ENCODE measurements around the gene VPS25. TPM values are rescaled to one million over a fixed set of nuclear protein-coding genes. Genes with fewer than 3 reads are reported as not detected.

The VPS25 gene
- total RNA-seq, 1 donor from 2014 or later: 90.4 TPM

DNA sequence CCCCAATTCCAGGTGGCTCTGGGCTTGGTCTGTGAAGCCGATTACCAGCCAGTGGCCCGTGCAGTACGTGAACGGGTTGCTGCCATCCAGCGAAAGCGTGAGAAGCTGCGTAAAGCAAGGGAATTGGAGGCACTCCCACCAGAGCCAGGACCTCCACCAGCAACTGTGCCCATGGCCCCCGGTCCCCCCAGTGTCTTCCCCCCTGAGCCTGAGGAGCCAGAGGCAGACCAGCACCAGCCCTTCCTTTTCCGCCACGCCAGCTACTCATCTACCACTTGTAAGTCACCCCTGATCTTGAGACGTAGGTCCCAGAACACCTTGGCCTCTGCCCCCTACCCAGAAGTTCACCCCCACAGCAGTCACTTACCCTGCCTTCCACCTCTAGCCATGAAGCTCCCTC lies 14.0 kb downstream of the VPS25 start:
- Mint-ChIP-seq H3K4me1 (ENCODE audit: low read depth) (peaks cover 11% of the 10 kb centered on the region), H3K27me3 (ENCODE audit: low read depth) (peaks cover 58% of the 10 kb centered on the region), H3K4me3 (ENCODE audit: low read depth) (no peak overlapping the region), H3K27ac (no peak overlapping the region), H3K9me3 (no peaks in the 10 kb centered on the region), H3K36me3 (ENCODE audit: low read depth) (no peaks in the 10 kb centered on the region)
- intact Hi-C loops (cut with micrococcal nuclease): no loop called here
- no peak for DNase-seq (ENCODE audit: low spot score)

DNA sequence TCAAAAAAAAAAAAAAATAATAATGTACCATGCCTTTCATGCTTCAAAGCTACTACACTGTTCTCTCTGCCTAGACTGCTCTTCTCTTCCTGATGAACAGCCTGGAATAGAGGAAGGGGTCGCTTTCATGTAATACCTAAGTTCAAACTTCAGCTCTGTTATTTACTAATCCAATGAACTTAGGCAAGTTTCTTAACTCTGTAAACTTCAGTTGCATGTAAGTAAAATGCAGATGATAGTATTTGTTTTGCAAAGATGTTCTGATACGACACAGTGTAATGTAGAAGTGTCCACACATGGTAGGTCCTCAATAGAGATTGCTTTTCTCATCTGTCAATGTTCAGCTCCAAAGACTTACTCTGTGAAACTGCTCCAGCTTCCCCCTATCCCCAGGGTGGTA lies 18.7 kb downstream of the VPS25 start:
- intact Hi-C loops (cut with micrococcal nuclease): no loop called here
- Mint-ChIP-seq H3K27me3 (ENCODE audit: low read depth) (peaks cover 21% of the 10 kb centered on the region), H3K36me3 (ENCODE audit: low read depth) (peaks cover 7% of the 10 kb centered on the region), H3K27ac (no peak overlapping the region), H3K4me1 (ENCODE audit: low read depth) (peaks cover 3% of the 10 kb centered on the region), H3K9me3 (no peaks in the 10 kb centered on the region), H3K4me3 (ENCODE audit: low read depth) (no peak overlapping the region)
- DNase-seq (ENCODE audit: low spot score): no peak

DNA sequence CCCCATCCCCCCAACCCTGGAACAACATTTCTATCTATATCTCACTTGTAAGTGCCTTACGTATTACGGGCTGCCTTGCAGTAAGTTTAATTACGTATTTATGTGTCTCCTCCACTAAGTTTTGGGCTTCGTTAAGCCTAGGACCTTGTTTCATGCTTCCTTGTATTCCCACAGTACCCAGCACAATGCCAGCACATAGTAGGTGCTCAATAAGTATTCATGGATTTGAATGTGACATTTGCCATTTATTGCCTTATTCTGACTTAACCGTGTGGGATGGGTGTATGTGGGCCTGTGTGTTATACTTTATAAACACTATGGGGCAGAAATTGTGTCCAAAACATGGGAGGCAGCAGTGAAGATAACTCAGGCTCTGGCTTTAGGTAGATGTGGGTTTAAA lies 19.3 kb downstream of the VPS25 start:
- Mint-ChIP-seq H3K27ac (no peak overlapping the region), H3K27me3 (ENCODE audit: low read depth) (peaks cover 19% of the 10 kb centered on the region), H3K4me3 (ENCODE audit: low read depth) (no peak overlapping the region), H3K9me3 (no peaks in the 10 kb centered on the region), H3K36me3 (ENCODE audit: low read depth) (peaks cover 7% of the 10 kb centered on the region), H3K4me1 (ENCODE audit: low read depth) (peaks cover 7% of the 10 kb centered on the region)
- DNase-seq (ENCODE audit: low spot score): no peak
- intact Hi-C loops (cut with micrococcal nuclease): no loop called here

DNA sequence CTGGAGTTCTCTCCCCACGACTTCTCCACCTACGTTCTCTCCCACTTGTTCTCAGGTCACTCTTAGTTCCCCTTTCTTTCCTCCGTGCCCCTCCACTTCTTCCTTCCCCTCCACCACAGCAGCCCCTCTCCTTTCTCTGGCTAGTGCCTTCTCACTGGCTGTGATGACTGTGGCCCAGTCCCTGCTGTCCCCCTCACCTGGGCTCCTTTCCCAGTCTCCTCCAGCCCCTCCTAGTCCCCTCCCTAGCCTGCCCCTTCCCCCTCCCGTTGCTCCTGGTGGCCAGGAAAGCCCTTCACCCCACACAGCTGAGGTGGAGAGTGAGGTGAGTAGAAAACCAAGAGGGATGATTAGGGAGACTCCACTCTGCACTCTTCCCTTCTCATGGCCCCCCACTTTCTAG lies 21.8 kb downstream of the VPS25 start:
- Mint-ChIP-seq H3K4me1 (ENCODE audit: low read depth) (peaks cover 14% of the 10 kb centered on the region), H3K36me3 (ENCODE audit: low read depth) (peaks cover 7% of the 10 kb centered on the region), H3K4me3 (ENCODE audit: low read depth) (no peak overlapping the region), H3K27me3 (ENCODE audit: low read depth) (peaks cover 9% of the 10 kb centered on the region), H3K9me3 (peaks cover 3% of the 10 kb centered on the region), H3K27ac (peak overlapping the region; percentile 8)
- DNase-seq (ENCODE audit: low spot score): no peak
- intact Hi-C loops (cut with micrococcal nuclease): no loop called here

DNA sequence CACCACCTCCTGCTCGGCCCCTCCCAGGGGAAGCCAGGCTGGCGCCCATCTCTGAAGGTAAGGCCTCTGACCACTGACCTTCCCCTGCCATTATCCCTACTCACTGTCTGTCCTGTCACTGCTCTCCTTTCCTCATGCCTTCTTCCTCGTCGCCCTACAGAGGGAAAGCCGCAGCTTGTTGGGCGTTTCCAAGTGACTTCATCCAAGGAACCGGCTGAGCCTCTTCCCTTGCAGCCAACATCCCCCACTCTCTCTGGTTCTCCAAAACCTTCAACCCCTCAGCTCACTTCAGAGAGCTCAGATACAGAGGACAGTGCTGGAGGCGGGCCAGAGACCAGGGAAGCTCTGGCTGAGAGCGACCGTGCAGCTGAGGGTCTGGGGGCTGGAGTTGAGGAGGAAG lies 22.2 kb downstream of the VPS25 start:
- H3K4me1 Mint-ChIP-seq (ENCODE audit: low read depth): peaks cover 14% of the 10 kb centered on the region
- no peak for DNase-seq (ENCODE audit: low spot score)
- intact Hi-C loops (cut with micrococcal nuclease): no loop called here
- H3K27ac Mint-ChIP-seq: no peak overlapping the region
- peaks cover 8% of the 10 kb centered on the region for H3K27me3 Mint-ChIP-seq (ENCODE audit: low read depth)
- H3K9me3 Mint-ChIP-seq: peaks cover 3% of the 10 kb centered on the region
- no peak overlapping the region for H3K4me3 Mint-ChIP-seq (ENCODE audit: low read depth)
- H3K36me3 Mint-ChIP-seq (ENCODE audit: low read depth): peaks cover 7% of the 10 kb centered on the region

DNA sequence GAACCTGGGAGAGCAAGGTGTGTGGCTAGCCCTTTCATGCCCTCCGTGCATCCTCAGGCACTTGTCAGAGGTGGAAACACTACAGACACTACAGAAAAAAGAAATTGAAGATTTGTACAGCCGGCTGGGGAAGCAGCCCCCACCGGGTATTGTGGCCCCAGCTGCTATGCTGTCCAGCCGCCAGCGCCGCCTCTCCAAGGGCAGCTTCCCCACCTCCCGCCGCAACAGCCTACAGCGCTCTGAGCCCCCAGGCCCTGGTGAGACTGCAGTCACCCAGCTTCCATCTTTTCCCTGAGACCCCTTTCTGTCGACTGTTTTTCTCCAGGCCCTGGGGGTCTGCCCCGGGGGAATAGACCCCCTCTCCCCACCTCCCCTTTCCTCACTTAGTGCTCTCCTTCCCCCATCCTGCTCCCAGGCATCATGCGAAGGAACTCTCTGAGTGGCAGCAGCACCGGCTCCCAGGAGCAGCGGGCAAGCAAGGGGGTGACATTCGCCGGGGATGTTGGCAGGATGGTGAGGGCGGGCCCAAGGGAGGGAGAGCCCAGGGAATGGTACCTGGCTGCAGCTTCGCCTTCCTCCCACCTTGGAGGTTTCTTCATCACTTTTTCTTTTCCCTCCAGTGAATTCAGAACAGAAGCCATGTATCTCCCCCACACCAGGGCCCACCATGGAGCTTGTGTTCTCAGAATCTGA lies 23.0 kb downstream of the VPS25 start:
- H3K4me1 Mint-ChIP-seq (ENCODE audit: low read depth): peaks cover 14% of the 10 kb centered on the region
- peak overlapping the region; percentile 46 for H3K4me3 Mint-ChIP-seq (ENCODE audit: low read depth)
- peaks cover 7% of the 10 kb centered on the region for H3K36me3 Mint-ChIP-seq (ENCODE audit: low read depth)
- no peak for DNase-seq (ENCODE audit: low spot score)
- peaks cover 3% of the 10 kb centered on the region for H3K9me3 Mint-ChIP-seq
- peaks cover 7% of the 10 kb centered on the region for H3K27me3 Mint-ChIP-seq (ENCODE audit: low read depth)
- H3K27ac Mint-ChIP-seq: no peak overlapping the region
- intact Hi-C loops (cut with micrococcal nuclease): no loop called here

DNA sequence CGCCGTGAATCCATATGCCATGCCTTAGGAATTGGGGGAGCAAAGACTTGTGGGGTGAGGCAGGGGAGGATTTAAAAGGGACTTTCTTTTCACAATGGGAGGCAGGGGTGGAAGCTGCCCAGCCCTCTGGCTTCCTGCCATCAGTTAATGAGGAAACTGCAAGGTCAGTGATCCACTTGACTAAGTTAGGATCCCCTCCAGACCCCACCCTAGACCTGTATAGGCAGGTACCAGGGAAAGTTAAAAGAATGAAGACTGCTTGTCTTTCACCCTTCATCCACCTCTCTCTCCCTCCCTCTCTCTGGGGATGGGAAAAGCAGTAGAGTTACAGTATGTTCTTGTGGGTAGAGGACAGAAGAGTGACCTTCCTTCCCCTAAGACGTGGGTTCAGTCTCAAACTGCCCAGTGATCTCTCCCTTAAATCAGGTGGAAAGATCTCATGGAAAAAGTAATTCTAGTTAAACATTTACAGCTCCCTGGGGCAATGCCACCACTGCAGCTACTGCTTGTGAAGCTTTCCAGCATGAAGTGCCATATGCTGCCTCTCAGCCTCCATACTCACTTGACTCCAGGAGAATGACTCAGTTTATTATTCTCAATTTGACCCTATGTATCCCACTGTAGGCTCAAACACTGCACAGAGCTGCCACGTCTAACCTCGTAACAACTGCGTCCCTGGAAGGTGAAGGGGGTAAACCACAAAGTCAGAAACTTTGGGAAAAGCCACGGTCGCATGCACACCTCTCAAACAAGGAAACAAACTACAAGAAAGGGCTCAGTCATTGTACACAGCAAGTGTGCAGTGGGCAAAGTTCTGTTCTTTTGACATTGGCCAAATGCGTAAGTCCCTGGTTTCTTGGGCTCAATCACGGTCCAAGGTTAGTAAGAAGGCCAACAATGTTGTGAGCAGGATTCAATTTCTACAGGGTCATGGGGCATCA lies 24.1 kb downstream of the VPS25 start:
- no peak for DNase-seq (ENCODE audit: low spot score)
- Mint-ChIP-seq H3K27me3 (ENCODE audit: low read depth) (peaks cover 12% of the 10 kb centered on the region), H3K36me3 (ENCODE audit: low read depth) (peaks cover 7% of the 10 kb centered on the region), H3K27ac (no peak overlapping the region), H3K4me1 (ENCODE audit: low read depth) (peaks cover 14% of the 10 kb centered on the region), H3K4me3 (ENCODE audit: low read depth) (peak overlapping the region; percentile 91), H3K9me3 (peaks cover 3% of the 10 kb centered on the region)
- intact Hi-C loops (cut with micrococcal nuclease): no loop called here

DNA sequence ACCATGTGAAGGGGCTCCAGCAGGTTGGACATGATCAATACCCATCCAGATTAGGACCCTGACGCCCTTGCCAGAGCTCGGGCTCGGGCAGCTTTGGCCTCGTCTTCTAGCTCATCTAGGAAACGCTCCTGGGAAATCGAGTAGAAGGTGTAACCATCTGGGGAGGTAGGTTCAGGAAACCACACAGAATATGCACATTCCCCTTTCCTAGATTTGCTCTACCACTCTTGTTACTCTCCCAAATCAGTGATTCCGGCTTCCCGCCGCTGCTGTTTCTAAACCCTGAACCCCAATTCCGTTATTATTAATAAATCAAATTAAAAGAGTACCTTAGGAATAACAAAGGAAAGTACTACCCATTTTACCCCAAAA lies 24.7 kb downstream of the VPS25 start:
- H3K27me3 Mint-ChIP-seq (ENCODE audit: low read depth): peaks cover 15% of the 10 kb centered on the region
- DNase-seq (ENCODE audit: low spot score): no peak
- H3K36me3 Mint-ChIP-seq (ENCODE audit: low read depth): peaks cover 7% of the 10 kb centered on the region
- H3K4me1 Mint-ChIP-seq (ENCODE audit: low read depth): peaks cover 14% of the 10 kb centered on the region
- intact Hi-C loops (cut with micrococcal nuclease): no loop called here
- peak overlapping the region; percentile 44 for H3K27ac Mint-ChIP-seq
- H3K4me3 Mint-ChIP-seq (ENCODE audit: low read depth): peak overlapping the region; percentile 91
- H3K9me3 Mint-ChIP-seq: peaks cover 3% of the 10 kb centered on the region

DNA sequence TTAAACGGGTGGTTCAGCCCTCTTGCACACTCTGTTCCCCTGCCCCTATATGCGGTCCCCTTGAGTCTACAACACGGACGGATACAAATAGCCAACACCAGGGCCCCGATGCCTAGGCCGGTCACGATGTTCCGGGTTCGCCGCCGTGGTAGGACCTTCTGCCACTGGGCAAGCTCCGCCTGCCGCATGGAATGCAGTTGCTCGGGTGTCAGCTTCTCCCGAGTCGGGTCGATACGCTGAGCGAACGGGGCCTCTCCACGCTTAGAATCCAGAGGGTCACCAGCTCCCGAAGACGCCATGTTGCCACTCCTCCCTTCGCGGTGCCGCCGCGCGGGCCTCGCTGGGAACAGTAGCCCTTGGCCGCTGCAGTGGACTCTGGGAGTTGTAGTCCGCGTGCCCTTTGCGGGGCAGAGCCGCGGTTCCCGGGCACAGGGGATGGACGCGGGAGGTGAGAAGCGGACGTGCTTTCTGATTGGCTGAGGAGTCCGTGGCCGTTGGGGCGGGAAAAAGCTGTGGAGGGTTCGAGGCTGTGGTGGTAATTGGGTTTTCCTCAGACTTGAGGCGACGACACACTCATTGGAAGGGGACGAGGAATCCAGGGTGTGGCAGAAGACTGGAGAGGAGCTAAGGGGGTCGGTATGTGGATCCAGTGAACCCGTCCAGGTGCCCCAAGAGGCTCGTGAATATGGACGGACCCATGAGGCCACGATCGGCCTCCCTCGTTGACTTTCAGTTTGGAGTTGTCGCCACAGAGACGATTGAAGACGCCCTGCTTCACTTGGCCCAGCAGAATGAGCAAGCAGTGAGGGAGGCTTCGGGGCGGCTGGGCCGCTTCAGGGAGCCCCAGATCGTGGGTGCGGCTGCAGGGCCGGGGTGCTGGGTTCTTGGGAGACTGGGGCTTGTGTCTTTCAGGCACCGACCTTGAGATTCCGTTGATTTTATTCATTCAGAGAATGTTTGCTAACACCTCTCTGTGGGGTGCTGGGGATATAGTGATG lies 25.4 kb downstream of the VPS25 start, which contains the start of the genes CNTD1 and COA3:
CNTD1 (plus strand) TSS at position 479 of the 998 bp plus-strand sequence; CDS start at position 686, 207 bp downstream.
COA3 (minus strand) TSS at position 322 of the 998 bp plus-strand sequence; CDS start at position 299, 23 bp downstream.
- Mint-ChIP-seq H3K4me1 (ENCODE audit: low read depth) (peaks cover 14% of the 10 kb centered on the region), H3K36me3 (ENCODE audit: low read depth) (peaks cover 7% of the 10 kb centered on the region), H3K27ac (peak within 1 kb of the TSS; percentile 44), H3K9me3 (peaks cover 3% of the 10 kb centered on the region), H3K4me3 (ENCODE audit: low read depth) (peak within 1 kb of the TSS; percentile 91), H3K27me3 (ENCODE audit: low read depth) (peaks cover 15% of the 10 kb centered on the region)
- peak; percentile 75 for DNase-seq (ENCODE audit: low spot score)
- intact Hi-C loops (cut with micrococcal nuclease): no loop called here

DNA sequence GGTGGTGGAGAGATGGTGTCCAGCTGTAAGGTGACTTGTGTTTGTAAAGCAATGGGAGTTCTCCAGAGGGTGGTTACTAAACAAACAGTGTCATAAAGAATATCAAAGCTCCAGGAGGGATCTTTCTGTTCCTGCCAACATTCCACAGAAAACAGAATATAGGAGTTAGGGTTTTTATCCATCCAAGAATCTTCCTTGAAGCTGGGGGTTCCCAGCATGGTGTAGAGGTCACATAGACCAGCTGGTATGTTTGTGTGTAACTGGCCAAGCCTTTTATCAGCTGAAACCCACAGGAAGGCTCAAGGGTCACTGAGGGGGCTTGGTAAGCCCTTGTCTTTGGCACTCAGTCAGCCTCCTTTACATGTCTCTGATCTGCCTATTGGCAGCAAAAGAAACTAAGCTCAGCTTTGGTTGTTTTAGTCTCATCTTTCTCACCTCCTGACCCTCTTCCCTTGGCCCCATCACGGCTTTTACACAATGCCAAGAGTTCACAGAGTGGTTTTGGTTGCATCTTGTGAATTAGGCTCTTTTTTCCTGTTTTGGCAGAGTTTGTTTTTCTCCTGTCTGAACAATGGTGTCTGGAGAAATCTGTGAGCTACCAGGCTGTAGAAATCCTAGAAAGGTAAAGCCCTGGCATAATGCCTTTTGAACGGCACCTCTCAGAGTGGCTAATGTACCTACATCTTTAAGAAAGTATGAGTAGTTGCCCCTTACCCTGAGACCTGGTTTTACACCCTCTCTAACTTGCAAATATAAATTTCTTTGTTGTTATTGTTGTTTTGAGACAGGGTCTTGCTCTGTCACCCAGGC lies 30.0 kb downstream of the VPS25 start:
- H3K4me1 Mint-ChIP-seq (ENCODE audit: low read depth): peaks cover 5% of the 10 kb centered on the region
- no peaks in the 10 kb centered on the region for H3K36me3 Mint-ChIP-seq (ENCODE audit: low read depth)
- no peak overlapping the region for H3K4me3 Mint-ChIP-seq (ENCODE audit: low read depth)
- no peak overlapping the region for H3K27ac Mint-ChIP-seq
- intact Hi-C loops (cut with micrococcal nuclease): loop anchor here (2.0 kb wide), 1 partner anchor 18 kb away; no protein-coding TSS in a partner anchor
- H3K27me3 Mint-ChIP-seq (ENCODE audit: low read depth): peaks cover 15% of the 10 kb centered on the region
- no peak for DNase-seq (ENCODE audit: low spot score)
- peaks cover 3% of the 10 kb centered on the region for H3K9me3 Mint-ChIP-seq

DNA sequence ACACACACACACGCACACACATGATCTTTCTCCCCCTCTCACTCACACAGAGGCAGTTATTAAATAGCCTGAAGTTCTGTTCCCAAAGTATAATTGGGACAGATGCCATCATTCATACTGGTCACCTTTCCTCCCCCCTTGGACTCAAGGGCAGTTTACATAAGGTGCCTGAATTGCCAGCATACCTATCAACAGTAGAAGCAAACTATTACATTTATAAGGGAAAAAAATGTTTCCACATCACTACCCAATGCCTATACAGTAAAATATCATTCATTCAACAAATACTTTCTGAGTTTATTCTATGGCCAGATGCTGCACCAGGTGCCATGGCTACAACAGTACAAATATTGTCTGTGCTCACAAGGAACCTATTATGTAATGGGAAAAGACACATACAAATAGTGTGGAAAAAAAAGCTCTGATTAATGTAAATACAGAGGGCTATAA lies 31.7 kb downstream of the VPS25 start:
- no peaks in the 10 kb centered on the region for H3K4me1 Mint-ChIP-seq (ENCODE audit: low read depth)
- no peak overlapping the region for H3K27ac Mint-ChIP-seq
- no peak overlapping the region for H3K4me3 Mint-ChIP-seq (ENCODE audit: low read depth)
- intact Hi-C loops (cut with micrococcal nuclease): no loop called here
- H3K27me3 Mint-ChIP-seq (ENCODE audit: low read depth): peaks cover 12% of the 10 kb centered on the region
- DNase-seq (ENCODE audit: low spot score): no peak
- peaks cover 10% of the 10 kb centered on the region for H3K36me3 Mint-ChIP-seq (ENCODE audit: low read depth)
- no peaks in the 10 kb centered on the region for H3K9me3 Mint-ChIP-seq
